Activated CD4-positive, alpha-beta T cell treated with anti-CD3 and anti-CD28 coated beads, Interleukin-2, amount 50 U/mL, for 48 hours (primary cell): ENCODE measurements around the gene KDM4D.

ENCODE experiments used
- DNase-seq, 2 experiments: peaks; one replicate each; pipeline ENCODE4 v3.0.0-alpha.2; 2020

Gene KDM4D

GRCh38 chr11:95037356-95038035 lies 64.0 kb downstream of the KDM4D start:
- peak in 1 of 2 experiments; percentile 10 for DNase-seq

GRCh38 chr11:95042239-95042638 lies 68.7 kb downstream of the KDM4D start:
- no peak for DNase-seq

DNA sequence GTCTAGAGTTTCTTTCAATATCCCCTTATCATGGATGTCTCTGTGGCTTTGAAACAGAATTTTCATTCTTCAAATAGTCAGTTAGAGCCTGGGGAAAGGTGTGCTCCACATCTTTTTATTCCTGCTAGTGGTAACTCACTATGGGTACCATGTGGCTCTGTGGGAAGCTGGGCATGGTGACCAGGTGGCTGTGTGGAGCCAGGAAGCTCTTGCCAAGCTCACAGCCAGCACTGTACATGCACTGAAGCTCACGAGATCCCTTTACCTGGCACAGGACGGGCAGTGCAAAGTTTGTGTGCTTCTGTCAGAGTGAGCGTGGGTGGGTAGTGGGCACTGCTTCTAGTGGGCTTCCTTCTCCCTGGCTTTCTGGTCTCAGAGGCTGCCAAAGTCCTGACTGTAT lies 69.4 kb downstream of the KDM4D start:
- DNase-seq, result no peak

DNA sequence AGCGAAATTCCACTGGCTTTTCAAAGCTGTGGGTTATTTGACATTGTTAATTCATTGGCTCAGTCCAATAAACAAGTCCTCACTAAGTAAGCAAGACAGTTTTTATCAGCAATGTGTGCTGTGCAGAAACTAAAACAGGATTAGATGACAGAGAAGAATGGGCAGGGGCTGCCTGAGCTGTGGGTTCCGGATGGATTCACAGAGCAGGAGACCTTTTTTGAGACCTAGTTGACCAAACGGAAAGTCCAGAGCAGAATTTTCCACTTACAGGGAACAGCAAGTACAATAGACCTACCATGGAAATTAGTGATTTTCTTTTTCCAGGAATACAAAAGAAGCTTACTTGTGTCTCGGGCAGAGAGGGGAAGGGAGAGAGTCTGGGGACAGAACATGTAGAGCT lies 70.5 kb downstream of the KDM4D start:
- no peak for DNase-seq

GRCh38 chr11:95045812-95046211 lies 72.3 kb downstream of the KDM4D start:
- no peak for DNase-seq
